GM12892 (cell line): Measurements from ENCODE around the gene CCDC38.

ENCODE experiments used
- POLR2A ChIP-seq: IDR thresholded peaks from 2 replicates; pipeline ENCODE4 v1.6.1; 2011; ENCODE audit warnings: low read depth, low read length, control low read depth
- POLR2AphosphoS5 ChIP-seq: IDR thresholded peaks from 2 replicates; pipeline ENCODE4 v1.6.1; 2011; ENCODE audit warnings: low read depth, low read length, control low read depth
- TAF1 ChIP-seq: IDR thresholded peaks from 2 replicates; pipeline ENCODE4 v1.6.1; 2011; ENCODE audit warnings: low read depth, mild to moderate bottlenecking, control low read depth, low read length, borderline replicate concordance

GRCh38 chr12:95852133-95852532 lies 90.3 kb downstream of the CCDC38 start:
- TF ChIP-seq POLR2AphosphoS5 (no peak), POLR2A (no peak), TAF1 (no peak)
